GM12878 (cell line): ENCODE results near the gene EXOSC10. TPM values are rescaled to one million over a fixed set of nuclear protein-coding genes. Genes with fewer than 3 reads are reported as not detected.

ENCODE experiments used
- ATAC-seq: fragments of 200-7000 bp; cut with Tn5 transposase; 3 replicates; pipeline ENCODE4 v1.9.1; 2020; ENCODE audit warnings: mild to moderate bottlenecking, moderate library complexity
- BruUV-seq: library from RNA; stranded (reverse); fragments of 400-500 nt; replicated peaks from 2 replicates; lab custom pipeline; 2021; lab: Mats Ljungman, UMichigan
- CTCF ChIA-PET: fragments of 300-600 bp; sonication (Branson Sonifier 250); formaldehyde crosslinking; extraction: SDS; loops from one replicate; lab custom pipeline; 2021; ENCODE audit warnings: inconsistent platforms; lab: Yijun Ruan, JAX
- POLR2A ChIA-PET: fragments of 350-600 bp; formaldehyde crosslinking; extraction: SDS; loops from one replicate; lab custom pipeline; 2021; ENCODE audit warnings: inconsistent platforms; lab: Charles Lee
- RAD21 ChIA-PET: fragments of 300-600 bp; sonication (Branson Sonifier 250); formaldehyde crosslinking; loops from one replicate; lab custom pipeline; 2023; ENCODE audit warnings: antibody characterized with exemption; ENCODE audit not compliant: unreplicated experiment; lab: Charles Lee
- SMC1A ChIA-PET: fragments of 300-600 bp; sonication (Branson Sonifier 250); formaldehyde crosslinking; loops from one replicate; lab custom pipeline; 2023; ENCODE audit not compliant: unreplicated experiment, uncharacterized antibody; lab: Charles Lee
- DNase-seq: peaks from one replicate; pipeline ENCODE4 v3.0.0-alpha.2; 2011; ENCODE audit warnings: low read depth, low spot score
- FAIRE-seq: peaks from 3 replicates; lab custom pipeline; 2011; peaks lifted over from hg19 to GRCh38; lab: Jason Lieb, UNC
- H2AFZ ChIP-seq: 2 replicates; pipeline ENCODE4 v1.6.0; 2011; ENCODE audit warnings: low read depth, low read length, control low read depth; ENCODE audit not compliant: control insufficient read depth
- H3K27ac ChIP-seq: 2 replicates; pipeline ENCODE4 v1.5.1; 2011; ENCODE audit warnings: control low read depth; ENCODE audit not compliant: control insufficient read depth, insufficient read depth
- H3K27me3 ChIP-seq, 2 experiments: replicated peaks in 1 of 2; 2 replicates each; pipeline versions ENCODE4 v1.6.0 to v1.6.1; 2011; ENCODE audit warnings: low read length in 1 of 2; ENCODE audit not compliant: control insufficient read depth in 2 of 2, insufficient read depth in 2 of 2
- H3K36me3 ChIP-seq, 2 experiments: 2 replicates each; pipeline ENCODE4 v1.5.1; 2011; ENCODE audit warnings: low read length in 1 of 2; ENCODE audit not compliant: control insufficient read depth in 2 of 2, insufficient read depth in 2 of 2
- H3K4me1 ChIP-seq: 2 replicates; pipeline ENCODE4 v1.6.1; 2011; ENCODE audit warnings: mild to moderate bottlenecking, low read length, moderate library complexity, mixed read lengths; ENCODE audit not compliant: control insufficient read depth, insufficient read depth
- H3K4me2 ChIP-seq: 2 replicates; pipeline ENCODE4 v1.6.0; 2011; ENCODE audit warnings: control low read depth; ENCODE audit not compliant: control insufficient read depth, insufficient read depth
- H3K4me3 ChIP-seq: fragments of 200-600 bp; sonication (generic); 2 replicates; pipeline ENCODE4 v1.5.1; 2016
- H3K79me2 ChIP-seq: 2 replicates; pipeline ENCODE4 v1.6.0; 2011; ENCODE audit warnings: low read length; ENCODE audit not compliant: control insufficient read depth, insufficient read depth
- H3K9ac ChIP-seq: 2 replicates; pipeline ENCODE4 v1.8.0; 2011; ENCODE audit warnings: low read length, control low read depth, mixed read lengths; ENCODE audit not compliant: control insufficient read depth, insufficient read depth
- H3K9me3 ChIP-seq: replicated peaks from 3 replicates; pipeline ENCODE4 v1.5.1; 2011; ENCODE audit warnings: mild to moderate bottlenecking, low read length; ENCODE audit not compliant: control insufficient read depth, insufficient read depth
- H4K20me1 ChIP-seq: 2 replicates; pipeline ENCODE4 v1.6.0; 2011; ENCODE audit not compliant: control insufficient read depth, insufficient read depth
- ATF7 ChIP-seq: fragments of 450-650 bp; IDR thresholded peaks from 2 replicates; pipeline ENCODE4 v1.6.1; 2016; ENCODE audit warnings: low read depth, mild to moderate bottlenecking
- FOXK2 ChIP-seq: fragments of 450-650 bp; IDR thresholded peaks from 2 replicates; pipeline ENCODE4 v1.6.1; 2017; ENCODE audit warnings: mild to moderate bottlenecking, moderate library complexity
- FOXM1 ChIP-seq: IDR thresholded peaks from 2 replicates; pipeline ENCODE4 v1.6.1; 2012; ENCODE audit warnings: low read depth, mild to moderate bottlenecking, inconsistent platforms, low read length, moderate library complexity
- KLF5 ChIP-seq: fragments of 450-650 bp; IDR thresholded peaks from 2 replicates; pipeline ENCODE4 v1.6.1; 2014; ENCODE audit warnings: mild to moderate bottlenecking; ENCODE audit not compliant: partially characterized antibody
- MTA3 ChIP-seq: IDR thresholded peaks from 2 replicates; pipeline ENCODE4 v1.6.1; 2012; ENCODE audit warnings: low read length, inconsistent platforms, borderline replicate concordance
- RAD21 ChIP-seq: IDR thresholded peaks from 2 replicates; pipeline ENCODE4 v1.6.1; 2011; ENCODE audit warnings: mild to moderate bottlenecking, low read depth, low read length, moderate library complexity; ENCODE audit not compliant: insufficient read depth
- REST ChIP-seq: IDR thresholded peaks from 2 replicates; pipeline ENCODE4 v1.6.1; 2012; ENCODE audit warnings: mild to moderate bottlenecking, low read depth, low read length
- ZZZ3 ChIP-seq: IDR thresholded peaks from 2 replicates; pipeline ENCODE4 v1.6.1; 2011; ENCODE audit warnings: low read depth; ENCODE audit not compliant: control insufficient read depth, insufficient read length
- WGBS: methylation state at CpG from one replicate; pipeline ENCODE4 v1.1.6; 2016; ENCODE audit warnings: low lambda C conversion rate; ENCODE audit not compliant: insufficient replicate concordance, insufficient coverage; ENCODE audit errors: missing lambda C conversion rate; 5-methylcytosine and 5-hydroxymethylcytosine counted together
- in situ Hi-C: fragments of 300-500 bp; cut with MboI; formaldehyde crosslinking; loops from 9 replicates; pipeline ENCODE4 v1.14.3; 2018; ENCODE audit warnings: mixed read lengths
- intact Hi-C: fragments of 100-400 bp; cut with micrococcal nuclease; formaldehyde crosslinking; loops from one replicate; pipeline ENCODE4 v1.14.2; 2022; ENCODE audit not compliant: unreplicated experiment
- polyA plus RNA-seq, 11 experiments: library from polyadenylated mRNA; depleted of rRNA in 4 of 11; unstranded in 6 of 11; stranded (reverse) in 5 of 11; fragments of >200 nt; fragmentation: Nextera tagmentation in 4 of 11; fragmentation: Illumina TruSeq in 1 of 11; extraction: Ambion mirVana in 4 of 11; extraction: Trizol in 1 of 11; gene quantifications; 1 replicate in 1 of 11; 2 replicates in 10 of 11; pipeline versions ENCODE4 v1.2.1 to v1.2.3, GENCODE V29; 2011 to 2016; ENCODE audit warnings: inconsistent platforms in 2 of 11, missing spikeins in 2 of 11, low read depth in 1 of 11
- total RNA-seq, 4 experiments: library from RNA; depleted of rRNA in 3 of 4; stranded (reverse); fragments of >200 nt in 3 of 4; fragmentation: Illumina TruSeq in 1 of 4; extraction: Trizol in 1 of 4; gene quantifications; 2 replicates each; pipeline versions ENCODE4 v1.2.1 to v1.2.3, GENCODE V29; 2013 to 2021
- TF ChIP-seq, protein P1 (sequence below): IDR thresholded peaks from 2 replicates; pipeline ENCODE4 v1.6.1; 2011; ENCODE audit warnings: low read depth, mild to moderate bottlenecking, low read length, moderate library complexity, borderline replicate concordance; ENCODE audit errors: extremely low read depth
- TF ChIP-seq, protein P2 (sequence below): fragments of 450-650 bp; formaldehyde crosslinking; IDR thresholded peaks from 2 replicates; pipeline ENCODE4 v1.5.0; 2022; ENCODE audit warnings: mild to moderate bottlenecking, missing genetic modification characterization
- TF ChIP-seq, protein P3 (sequence below): fragments of 450-650 bp; IDR thresholded peaks from 2 replicates; pipeline ENCODE4 v1.6.1; 2014; ENCODE audit warnings: mild to moderate bottlenecking

The EXOSC10 gene
- total and polyA plus RNA-seq, 10 of the 15 experiments (the other 5 are each of a cell fraction or from before 2014, with no cell fraction given) = 16.2 to 86.5 (median 66.4) TPM

DNA sequence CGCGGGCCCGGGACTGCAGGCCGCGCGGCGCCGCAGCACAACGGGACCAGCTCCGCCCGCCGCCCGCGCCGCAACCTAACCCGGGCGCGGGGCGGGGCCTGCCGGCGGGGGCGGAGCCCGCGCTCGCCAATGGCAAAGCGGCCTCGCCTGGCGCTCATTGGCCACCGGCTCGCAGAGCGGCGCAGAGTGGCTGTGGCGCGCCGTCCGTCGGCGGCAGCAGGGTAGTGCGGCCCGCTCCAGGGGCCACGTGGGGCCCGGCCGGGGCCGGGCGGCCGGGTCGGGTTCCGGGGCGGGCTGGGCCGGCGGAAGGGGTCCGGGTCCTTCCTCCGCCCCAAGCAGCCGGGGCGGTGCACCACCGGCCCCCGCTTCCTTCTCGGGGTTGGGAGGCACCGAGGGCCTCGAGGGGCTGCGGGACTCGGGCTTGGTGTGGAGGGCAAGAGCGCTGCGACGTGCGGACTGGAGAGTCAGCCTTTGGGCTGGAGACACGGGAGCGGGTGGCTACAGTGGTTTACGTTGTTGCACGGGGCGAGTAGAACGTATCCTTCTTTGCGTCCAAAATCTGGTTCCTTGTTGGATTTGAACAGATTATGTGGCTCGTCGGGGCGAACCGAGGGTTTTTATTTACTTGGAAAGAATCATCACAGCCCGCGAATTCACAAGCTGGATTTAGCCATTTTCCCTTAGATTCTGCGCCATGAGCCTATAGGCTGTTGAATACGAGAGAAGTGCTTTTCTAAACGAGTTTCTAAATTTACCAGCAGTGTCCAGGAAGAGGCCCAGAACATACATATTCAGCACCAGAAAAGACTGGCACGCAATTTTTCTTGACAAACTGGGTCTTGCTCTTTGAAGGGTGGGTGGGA is 39.5 kb downstream of the EXOSC10 start, which contains the start of gene SRM:
Gene SRM, minus strand, starts transcription at position 51 of the 863 bp plus-strand sequence. CDS start 75 bp downstream, outside the sequence.
- in situ Hi-C loops (no loop called here), intact Hi-C loops (loop anchor here (1.0 kb wide), 1 partner anchor 39 kb away; the partner anchor contains the start of gene EXOSC10)
- H3K36me3 ChIP-seq = peaks cover 8 to 9% of the 10 kb centered on the region in 2 experiments
- H4K20me1 ChIP-seq = no peaks in the 10 kb centered on the region
- H3K4me3 ChIP-seq = peak within 1 kb of the TSS; percentile 95
- peaks cover 26% of the 10 kb centered on the region for H3K4me1 ChIP-seq
- WGBS = under 1% methylated on average over 70 of the region's 83 CpGs
- peak; percentile 40 for DNase-seq
- peak within 1 kb of the TSS; percentile 81 for H2AFZ ChIP-seq
- peak; percentile 94 for ATAC-seq
- peaks cover 35% of the 10 kb centered on the region for H3K79me2 ChIP-seq
- H3K9ac ChIP-seq = peak within 1 kb of the TSS; percentile 79
- H3K4me2 ChIP-seq = peak within 1 kb of the TSS; percentile 89
- ChIA-PET RAD21 (interaction anchor here (0.6 to 1.6 kb wide), 3 partner anchors 23 to 205 kb away, joined by 3 to 11 read pairs (median 3); no protein-coding TSS in a partner anchor), SMC1A (interaction anchor here (0.7 to 3.8 kb wide), 5 partner anchors 13 to 181 kb away, joined by 3 to 25 read pairs (median 3); partner anchors contain the start of gene TARDBP), CTCF (interaction anchor here (1.1 to 5.1 kb wide), 4 partner anchors 11 to 182 kb away, joined by 3 to 36 read pairs (median 8); no protein-coding TSS in a partner anchor), POLR2A (interaction anchor here (1.0 to 1.4 kb wide), 4 partner anchors 11 to 39 kb away, joined by 3 to 4 read pairs (median 3); no protein-coding TSS in a partner anchor)
- peak; percentile 72 for FAIRE-seq
- no peaks in the 10 kb centered on the region for H3K27me3 ChIP-seq
- TSS peak; percentile 96 for BruUV-seq
- no peaks in the 10 kb centered on the region; the same call in 2 of the 3 replicates for H3K9me3 ChIP-seq
- H3K27ac ChIP-seq = peak within 1 kb of the TSS; percentile 85
- TF ChIP-seq, protein P1, sequence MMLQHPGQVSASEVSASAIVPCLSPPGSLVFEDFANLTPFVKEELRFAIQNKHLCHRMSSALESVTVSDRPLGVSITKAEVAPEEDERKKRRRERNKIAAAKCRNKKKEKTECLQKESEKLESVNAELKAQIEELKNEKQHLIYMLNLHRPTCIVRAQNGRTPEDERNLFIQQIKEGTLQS = no peak
- TF ChIP-seq, protein P2, sequence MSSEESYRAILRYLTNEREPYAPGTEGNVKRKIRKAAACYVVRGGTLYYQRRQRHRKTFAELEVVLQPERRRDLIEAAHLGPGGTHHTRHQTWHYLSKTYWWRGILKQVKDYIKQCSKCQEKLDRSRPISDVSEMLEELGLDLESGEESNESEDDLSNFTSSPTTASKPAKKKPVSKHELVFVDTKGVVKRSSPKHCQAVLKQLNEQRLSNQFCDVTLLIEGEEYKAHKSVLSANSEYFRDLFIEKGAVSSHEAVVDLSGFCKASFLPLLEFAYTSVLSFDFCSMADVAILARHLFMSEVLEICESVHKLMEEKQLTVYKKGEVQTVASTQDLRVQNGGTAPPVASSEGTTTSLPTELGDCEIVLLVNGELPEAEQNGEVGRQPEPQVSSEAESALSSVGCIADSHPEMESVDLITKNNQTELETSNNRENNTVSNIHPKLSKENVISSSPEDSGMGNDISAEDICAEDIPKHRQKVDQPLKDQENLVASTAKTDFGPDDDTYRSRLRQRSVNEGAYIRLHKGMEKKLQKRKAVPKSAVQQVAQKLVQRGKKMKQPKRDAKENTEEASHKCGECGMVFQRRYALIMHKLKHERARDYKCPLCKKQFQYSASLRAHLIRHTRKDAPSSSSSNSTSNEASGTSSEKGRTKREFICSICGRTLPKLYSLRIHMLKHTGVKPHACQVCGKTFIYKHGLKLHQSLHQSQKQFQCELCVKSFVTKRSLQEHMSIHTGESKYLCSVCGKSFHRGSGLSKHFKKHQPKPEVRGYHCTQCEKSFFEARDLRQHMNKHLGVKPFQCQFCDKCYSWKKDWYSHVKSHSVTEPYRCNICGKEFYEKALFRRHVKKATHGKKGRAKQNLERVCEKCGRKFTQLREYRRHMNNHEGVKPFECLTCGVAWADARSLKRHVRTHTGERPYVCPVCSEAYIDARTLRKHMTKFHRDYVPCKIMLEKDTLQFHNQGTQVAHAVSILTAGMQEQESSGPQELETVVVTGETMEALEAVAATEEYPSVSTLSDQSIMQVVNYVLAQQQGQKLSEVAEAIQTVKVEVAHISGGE (CRISPR knock-in tag) = peak; percentile 50
- TF ChIP-seq ZZZ3 (no peak), KLF5 (no peak), ATF7 (no peak), FOXM1 (no peak), MTA3 (no peak), REST (no peak), FOXK2 (no peak), RAD21 (no peak)
- TF ChIP-seq, protein P3, sequence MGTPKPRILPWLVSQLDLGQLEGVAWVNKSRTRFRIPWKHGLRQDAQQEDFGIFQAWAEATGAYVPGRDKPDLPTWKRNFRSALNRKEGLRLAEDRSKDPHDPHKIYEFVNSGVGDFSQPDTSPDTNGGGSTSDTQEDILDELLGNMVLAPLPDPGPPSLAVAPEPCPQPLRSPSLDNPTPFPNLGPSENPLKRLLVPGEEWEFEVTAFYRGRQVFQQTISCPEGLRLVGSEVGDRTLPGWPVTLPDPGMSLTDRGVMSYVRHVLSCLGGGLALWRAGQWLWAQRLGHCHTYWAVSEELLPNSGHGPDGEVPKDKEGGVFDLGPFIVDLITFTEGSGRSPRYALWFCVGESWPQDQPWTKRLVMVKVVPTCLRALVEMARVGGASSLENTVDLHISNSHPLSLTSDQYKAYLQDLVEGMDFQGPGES = peak; percentile 71
